T-helper 2 cell treated with Interferon-gamma antibody and Interleukin-4, amounts not matched to agents 5 μg/mL and 100 μg/mL, for 36 hours (primary cell): ENCODE data around the gene SPTBN1.

Source experiments
- DNase-seq: peaks from one replicate; pipeline ENCODE4 v3.0.0; 2021; ENCODE audit warnings: low spot score
- H3K27ac Mint-ChIP-seq: one replicate; pipeline ENCODE4 v1.8.0; 2021; ENCODE audit warnings: mild to moderate bottlenecking, mixed read lengths
- H3K27me3 Mint-ChIP-seq: one replicate; pipeline ENCODE4 v1.8.0; 2021; ENCODE audit warnings: low read depth, mixed read lengths
- H3K36me3 Mint-ChIP-seq: one replicate; pipeline ENCODE4 v1.8.0; 2021; ENCODE audit warnings: low read depth, mixed read lengths
- H3K4me1 Mint-ChIP-seq: one replicate; pipeline ENCODE4 v1.8.0; 2021; ENCODE audit warnings: low read depth, mixed read lengths
- H3K4me3 Mint-ChIP-seq: one replicate; pipeline ENCODE4 v1.8.0; 2022; ENCODE audit warnings: mild to moderate bottlenecking, moderate library complexity, mixed read lengths
- H3K9me3 Mint-ChIP-seq: one replicate; pipeline ENCODE4 v1.8.0; 2021; ENCODE audit warnings: mixed read lengths

SPTBN1 gene

DNA sequence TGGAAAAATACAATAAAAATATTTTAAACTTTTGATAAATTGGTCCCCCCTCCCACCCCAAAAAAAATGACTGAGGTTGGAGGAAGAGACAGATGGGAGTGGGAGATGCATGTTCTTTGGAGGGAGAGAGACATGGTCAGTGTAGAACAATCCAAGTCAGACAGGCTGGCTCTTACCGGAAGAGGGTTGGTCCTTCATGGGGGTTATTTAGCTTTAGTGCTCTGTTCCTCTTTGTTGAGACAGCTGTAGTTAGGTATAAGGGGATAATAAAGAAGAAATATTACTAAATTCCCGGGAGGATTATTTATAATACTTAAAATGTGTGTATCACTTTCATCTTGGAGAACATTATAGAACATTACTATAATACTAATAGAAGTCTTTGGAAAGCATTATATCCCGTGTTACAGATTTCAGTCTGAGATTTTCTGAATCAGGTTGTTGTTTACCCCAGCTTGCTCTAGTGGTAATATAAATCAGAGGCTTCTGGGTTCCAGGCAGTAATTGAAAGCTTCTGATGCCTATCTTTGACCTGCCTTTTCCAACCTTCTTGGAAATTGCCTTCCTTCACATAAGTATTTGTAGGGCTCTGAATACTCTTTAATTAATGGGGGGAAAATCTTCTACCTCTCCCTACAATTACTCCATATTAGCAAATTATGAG lies 87.7 kb downstream of the SPTBN1 start:
- peaks cover 6% of the 10 kb centered on the region for H3K27me3 Mint-ChIP-seq

GRCh38 chr2:54545702-54546450 lies 89.7 kb downstream of the SPTBN1 start:
- DNase-seq = no peak
- Mint-ChIP-seq H3K4me3 (no peak overlapping the region), H3K27me3 (peaks cover 4% of the 10 kb centered on the region), H3K4me1 (peaks cover 28% of the 10 kb centered on the region), H3K27ac (no peak overlapping the region), H3K9me3 (no peaks in the 10 kb centered on the region), H3K36me3 (no peaks in the 10 kb centered on the region)

More for the DNA sequence above, 87.7 kb downstream of the SPTBN1 start:
- H3K4me3 Mint-ChIP-seq = no peak overlapping the region
- peaks cover 17% of the 10 kb centered on the region for H3K4me1 Mint-ChIP-seq
- DNase-seq = no peak
- no peak overlapping the region for H3K27ac Mint-ChIP-seq
- H3K9me3 Mint-ChIP-seq = no peaks in the 10 kb centered on the region
- no peaks in the 10 kb centered on the region for H3K36me3 Mint-ChIP-seq

DNA sequence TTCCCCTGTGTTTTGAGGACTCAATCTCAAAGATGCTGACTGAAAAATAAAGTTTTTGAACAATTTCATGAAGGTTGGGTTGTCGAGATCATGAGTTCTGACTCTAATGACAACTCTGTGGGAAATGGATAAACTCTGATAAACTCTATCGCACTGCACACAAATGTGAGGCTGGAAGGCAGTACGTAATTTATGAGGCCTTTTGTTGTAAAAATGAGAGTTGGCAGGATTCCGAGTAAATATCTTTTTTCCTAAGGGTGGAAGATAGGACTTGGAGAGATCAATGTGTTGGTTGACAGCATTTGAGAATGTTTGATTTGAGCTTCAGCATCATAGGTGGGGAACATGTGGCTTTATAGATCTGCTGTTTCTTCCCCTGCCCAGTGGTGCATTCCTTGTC lies 90.4 kb downstream of the SPTBN1 start:
- DNase-seq = no peak
- no peaks in the 10 kb centered on the region for H3K36me3 Mint-ChIP-seq
- peaks cover 28% of the 10 kb centered on the region for H3K4me1 Mint-ChIP-seq

DNA sequence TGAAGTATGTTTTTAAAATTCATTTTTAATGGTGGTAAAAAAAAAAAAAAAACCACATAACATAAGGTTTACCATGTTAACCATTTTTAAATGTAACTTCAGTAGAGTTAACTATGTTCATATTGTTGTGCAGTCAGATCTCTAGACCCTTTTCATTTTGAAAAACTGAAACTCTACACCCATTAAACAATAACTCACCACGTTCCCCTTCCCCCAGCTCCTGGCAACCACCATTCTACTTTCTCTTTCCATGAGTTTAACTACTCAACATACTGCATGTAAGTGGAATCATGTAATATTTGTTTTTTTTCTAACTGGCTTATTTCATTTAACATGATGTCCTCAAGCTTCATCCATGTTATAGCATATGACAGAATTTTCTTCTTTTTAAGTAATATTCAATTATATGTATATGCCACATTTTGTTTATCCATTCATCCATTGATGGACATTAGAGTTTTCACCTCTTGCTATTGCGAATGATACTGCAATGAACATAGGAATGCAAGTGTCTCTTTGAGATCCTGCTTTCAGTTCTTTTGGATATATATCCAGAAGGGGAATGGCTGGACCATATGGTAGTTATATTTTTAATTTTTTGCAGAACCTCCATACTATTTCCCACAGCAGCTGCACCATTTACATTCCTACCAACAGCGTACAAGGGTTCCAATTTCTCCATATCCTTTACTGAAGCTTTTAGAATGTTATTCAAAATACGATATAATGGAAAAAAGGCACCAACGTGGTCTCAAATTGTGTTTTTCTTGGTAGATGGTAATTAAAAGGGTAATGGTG lies 91.0 kb downstream of the SPTBN1 start:
- Mint-ChIP-seq H3K4me1 (peaks cover 28% of the 10 kb centered on the region), H3K36me3 (no peaks in the 10 kb centered on the region), H3K4me3 (peak overlapping the region; percentile 10), H3K27me3 (no peaks in the 10 kb centered on the region), H3K9me3 (no peaks in the 10 kb centered on the region), H3K27ac (peak overlapping the region; percentile 43)
- DNase-seq = no peak

More for the DNA sequence above, 90.4 kb downstream of the SPTBN1 start:
- no peaks in the 10 kb centered on the region for H3K9me3 Mint-ChIP-seq
- peak overlapping the region; percentile 43 for H3K27ac Mint-ChIP-seq
- H3K4me3 Mint-ChIP-seq = peak overlapping the region; percentile 10
- no peaks in the 10 kb centered on the region for H3K27me3 Mint-ChIP-seq

DNA sequence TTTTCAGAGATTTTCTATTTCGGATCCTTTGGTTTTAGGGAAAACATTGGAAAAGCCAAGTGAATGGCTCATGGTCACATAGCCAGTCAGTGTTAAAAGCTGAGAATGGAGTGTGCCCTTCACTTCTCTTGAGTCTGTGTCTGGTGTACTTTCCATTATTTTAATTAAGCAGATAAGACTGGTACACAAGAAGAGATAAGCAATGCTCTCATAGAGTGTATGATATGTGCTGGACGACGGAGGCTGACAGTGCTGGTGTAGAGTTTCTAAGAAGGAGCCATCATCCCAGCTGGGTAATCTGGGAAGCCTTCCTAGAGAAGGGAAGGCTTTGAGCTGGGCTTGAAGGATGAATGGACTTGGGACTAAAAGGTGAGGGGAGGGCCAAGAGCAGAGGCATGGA lies 93.3 kb downstream of the SPTBN1 start:
- Mint-ChIP-seq H3K27me3 (no peaks in the 10 kb centered on the region), H3K9me3 (no peaks in the 10 kb centered on the region), H3K27ac (no peak overlapping the region), H3K4me3 (no peak overlapping the region), H3K4me1 (peaks cover 34% of the 10 kb centered on the region), H3K36me3 (no peaks in the 10 kb centered on the region)
- DNase-seq = no peak

- H3K4me1 Mint-ChIP-seq = peaks cover 35% of the 10 kb centered on the region
- DNase-seq = no peak
- no peaks in the 10 kb centered on the region for H3K9me3 Mint-ChIP-seq
- no peaks in the 10 kb centered on the region for H3K36me3 Mint-ChIP-seq
- no peaks in the 10 kb centered on the region for H3K27me3 Mint-ChIP-seq
- H3K4me3 Mint-ChIP-seq = no peak overlapping the region
- H3K27ac Mint-ChIP-seq = no peak overlapping the region
These were observed 93.9 kb downstream of the SPTBN1 start for GRCh38 chr2:54549917-54550518.

GRCh38 chr2:54550547-54550946 lies 94.4 kb downstream of the SPTBN1 start:
- no peak overlapping the region for H3K4me3 Mint-ChIP-seq
- H3K27ac Mint-ChIP-seq = no peak overlapping the region

GRCh38 chr2:54551123-54551756 lies 95.1 kb downstream of the SPTBN1 start:
- no peak for DNase-seq
- Mint-ChIP-seq H3K27me3 (no peaks in the 10 kb centered on the region), H3K36me3 (no peaks in the 10 kb centered on the region), H3K4me1 (peaks cover 39% of the 10 kb centered on the region), H3K9me3 (no peaks in the 10 kb centered on the region), H3K4me3 (no peak overlapping the region), H3K27ac (no peak overlapping the region)

More at GRCh38 chr2:54550547-54550946, 94.4 kb downstream of the SPTBN1 start:
- Mint-ChIP-seq H3K9me3 (no peaks in the 10 kb centered on the region), H3K27me3 (no peaks in the 10 kb centered on the region), H3K36me3 (no peaks in the 10 kb centered on the region), H3K4me1 (peaks cover 39% of the 10 kb centered on the region)
- no peak for DNase-seq

DNA sequence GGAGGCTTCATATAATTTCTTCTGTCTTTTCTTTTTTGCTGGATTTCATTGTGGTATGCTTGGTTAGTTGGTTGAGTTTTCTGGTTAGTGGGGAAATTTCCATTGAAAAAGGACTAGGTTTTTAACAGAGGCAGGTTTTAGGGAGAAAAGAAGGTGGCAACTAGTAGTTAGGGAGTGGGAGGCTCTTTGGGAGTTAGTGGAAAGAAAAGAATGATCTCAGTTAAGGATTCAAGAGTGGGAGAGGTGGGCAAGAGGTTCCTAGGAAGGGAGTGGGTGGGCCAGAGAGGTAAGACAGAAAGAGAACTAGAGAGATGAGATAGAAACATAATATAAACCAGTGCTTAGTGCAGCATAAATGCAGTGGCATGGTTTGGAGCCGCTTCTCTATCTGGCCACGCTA lies 96.9 kb downstream of the SPTBN1 start:
- Mint-ChIP-seq H3K27me3 (no peaks in the 10 kb centered on the region), H3K9me3 (no peaks in the 10 kb centered on the region), H3K27ac (no peak overlapping the region), H3K4me3 (no peak overlapping the region), H3K36me3 (no peaks in the 10 kb centered on the region), H3K4me1 (peaks cover 40% of the 10 kb centered on the region)
- no peak for DNase-seq

GRCh38 chr2:54553775-54554174 lies 97.6 kb downstream of the SPTBN1 start:
- peaks cover 40% of the 10 kb centered on the region for H3K4me1 Mint-ChIP-seq
- no peak overlapping the region for H3K4me3 Mint-ChIP-seq
- no peak for DNase-seq
- H3K9me3 Mint-ChIP-seq = no peaks in the 10 kb centered on the region
- no peak overlapping the region for H3K27ac Mint-ChIP-seq
- no peaks in the 10 kb centered on the region for H3K27me3 Mint-ChIP-seq
- no peaks in the 10 kb centered on the region for H3K36me3 Mint-ChIP-seq

DNA sequence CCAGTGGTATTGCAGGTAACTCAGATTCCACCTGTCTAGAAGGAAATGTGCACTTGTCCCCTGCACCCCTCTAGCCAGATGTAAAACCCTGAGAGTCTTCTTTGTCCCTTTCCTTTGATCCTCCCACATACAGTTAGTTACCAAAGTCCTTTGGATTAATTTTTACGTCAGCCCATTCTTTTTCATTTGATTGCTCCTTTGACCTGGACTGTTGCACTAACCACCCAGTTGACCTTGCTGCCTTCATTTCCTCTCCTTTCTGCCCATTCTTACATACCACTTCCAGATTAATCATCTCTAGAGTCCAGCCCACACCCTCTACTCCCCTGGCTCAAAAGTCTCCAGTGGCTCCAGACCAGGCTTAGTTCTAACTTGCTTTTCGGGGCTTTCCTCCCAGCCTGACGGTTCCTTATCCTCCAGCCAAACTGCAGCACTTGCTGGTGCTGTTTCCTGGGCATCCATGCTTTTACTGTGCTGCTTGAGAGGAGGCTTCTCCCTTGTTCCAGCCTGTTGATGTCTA lies 99.3 kb downstream of the SPTBN1 start:
- Mint-ChIP-seq H3K4me3 (no peak overlapping the region), H3K9me3 (no peaks in the 10 kb centered on the region), H3K36me3 (peaks cover 10% of the 10 kb centered on the region), H3K4me1 (peaks cover 31% of the 10 kb centered on the region), H3K27ac (no peak overlapping the region), H3K27me3 (no peaks in the 10 kb centered on the region)
- no peak for DNase-seq

GRCh38 chr2:54556621-54557121 lies 100.5 kb downstream of the SPTBN1 start:
- H3K4me1 Mint-ChIP-seq = peaks cover 35% of the 10 kb centered on the region
- no peak for DNase-seq
- H3K27me3 Mint-ChIP-seq = no peaks in the 10 kb centered on the region
- no peak overlapping the region for H3K27ac Mint-ChIP-seq
- peaks cover 19% of the 10 kb centered on the region for H3K36me3 Mint-ChIP-seq
- no peaks in the 10 kb centered on the region for H3K9me3 Mint-ChIP-seq
- peak overlapping the region; percentile 77 for H3K4me3 Mint-ChIP-seq

DNA sequence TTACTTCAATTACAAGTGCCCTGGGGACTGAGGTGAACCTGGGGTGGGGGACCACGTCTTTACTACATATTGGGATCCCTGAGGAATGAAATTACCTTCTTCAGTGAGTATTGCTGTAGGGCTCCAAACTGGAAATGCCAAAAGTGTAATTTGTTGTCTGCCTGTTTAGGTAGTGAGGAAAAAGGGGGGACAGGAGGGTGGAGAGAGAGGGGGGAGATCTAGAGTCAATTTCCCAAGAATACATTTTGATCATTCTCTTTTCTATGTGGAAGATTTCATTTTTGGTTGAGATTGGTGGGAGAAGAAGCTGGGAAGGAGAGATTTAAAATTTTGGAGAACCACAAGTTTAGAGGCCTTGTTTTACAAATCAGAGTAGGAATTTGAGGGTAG lies 101.1 kb downstream of the SPTBN1 start:
- peaks cover 24% of the 10 kb centered on the region for H3K36me3 Mint-ChIP-seq
- no peaks in the 10 kb centered on the region for H3K27me3 Mint-ChIP-seq
- peaks cover 38% of the 10 kb centered on the region for H3K4me1 Mint-ChIP-seq
- H3K9me3 Mint-ChIP-seq = no peaks in the 10 kb centered on the region
- DNase-seq = no peak
- H3K27ac Mint-ChIP-seq = peak overlapping the region; percentile 57
- H3K4me3 Mint-ChIP-seq = peak overlapping the region; percentile 77
